GM10266 (cell line): ENCODE measurements around the gene INTS6.

ENCODE experiments used
- DNase-seq: peaks from one replicate; pipeline ENCODE4 v3.0.0; 2012; ENCODE audit errors: extremely low spot score
- CTCF ChIP-seq: IDR thresholded peaks from 2 replicates; pipeline ENCODE4 v1.5.1; 2012; ENCODE audit warnings: mild to moderate bottlenecking, low read depth; ENCODE audit not compliant: control insufficient read depth, insufficient read depth; ENCODE audit errors: missing control alignments

Gene INTS6

DNA sequence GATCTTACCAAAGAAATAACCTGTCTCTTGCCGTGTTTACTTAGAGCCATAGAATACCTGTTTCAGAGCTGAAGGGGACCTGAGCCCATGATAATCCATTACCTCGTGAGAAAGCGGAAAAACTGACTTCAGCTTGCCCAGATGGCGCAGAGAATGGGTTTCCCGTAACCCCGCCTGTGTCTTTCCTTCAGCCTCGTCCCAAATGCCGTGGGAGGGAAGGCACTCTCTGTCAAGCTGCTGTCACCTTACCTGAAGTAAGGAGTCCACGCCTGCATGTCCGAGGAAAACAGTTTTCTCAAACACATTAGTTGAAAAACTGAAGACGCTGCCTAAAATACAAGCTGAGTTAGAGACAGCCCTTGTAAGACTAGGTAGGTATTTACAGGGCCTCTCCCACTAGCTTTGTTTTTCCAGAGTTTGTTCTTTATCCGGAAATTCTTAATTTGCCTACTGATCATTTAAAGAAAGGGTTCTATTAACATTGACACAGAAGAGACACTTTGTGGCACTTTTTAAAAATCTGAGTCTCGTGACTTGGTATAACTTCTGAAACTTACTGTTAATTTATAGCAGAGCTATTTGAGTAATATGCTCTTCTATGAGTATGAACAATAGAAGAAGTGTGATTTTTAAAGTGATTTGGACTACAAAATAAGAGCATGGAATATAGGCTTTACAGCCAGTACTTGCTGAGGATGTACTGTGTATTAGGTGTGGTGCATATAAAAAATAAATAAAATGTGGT is 1.3 kb upstream of the INTS6 start:
- peak; percentile 28 for DNase-seq
- TF ChIP-seq CTCF: no peak

GRCh38 chr13:51453207-51453958 is 547 bp upstream of the INTS6 start:
- DNase-seq: peak; percentile 99

GRCh38 chr13:51451467-51452360 is 1.1 kb downstream of the INTS6 start:
- peak; percentile 73 for DNase-seq
- TF ChIP-seq CTCF: no peak

More at GRCh38 chr13:51453207-51453958, 547 bp upstream of the INTS6 start:
- TF ChIP-seq CTCF: no peak

DNA sequence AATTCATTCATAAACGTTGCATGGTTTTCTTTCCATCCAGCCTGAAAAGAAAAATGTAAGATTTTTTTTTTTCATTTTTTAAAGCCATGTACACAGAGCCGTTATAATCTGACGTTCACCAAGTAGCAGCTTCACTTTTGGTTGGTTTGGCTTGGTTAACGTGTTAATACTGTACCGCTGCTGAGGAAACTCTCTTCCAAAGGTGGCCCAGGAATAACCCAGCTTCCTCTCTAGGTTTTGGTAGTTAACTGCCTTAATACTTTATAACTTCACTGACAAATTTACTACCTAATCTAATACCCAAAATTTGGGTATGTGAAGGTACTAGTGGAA is 1.7 kb downstream of the INTS6 start:
- no peak for DNase-seq
- no peak for TF ChIP-seq CTCF

GRCh38 chr13:51449018-51449417 is 3.8 kb downstream of the INTS6 start:
- DNase-seq: no peak
- TF ChIP-seq CTCF: no peak

DNA sequence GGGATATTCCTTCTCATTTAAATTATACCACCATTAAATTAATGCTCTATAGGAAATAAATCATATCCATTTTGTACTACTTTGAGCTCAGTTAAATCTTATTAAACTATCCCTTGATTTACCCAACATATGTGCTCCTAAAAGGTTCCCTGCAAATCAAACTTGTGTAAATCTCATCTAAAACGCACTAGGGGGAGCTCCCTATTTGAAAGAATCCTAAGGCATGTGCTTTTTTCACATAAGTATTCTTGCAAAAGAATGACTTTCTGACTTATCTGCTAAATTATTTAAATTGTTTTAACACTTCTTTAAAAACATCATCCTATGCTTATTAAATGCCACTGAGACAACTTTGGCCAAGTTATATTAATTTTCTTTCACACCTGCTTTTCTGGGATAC is 7.9 kb downstream of the INTS6 start:
- peak; percentile 9 for TF ChIP-seq CTCF
- DNase-seq: no peak

DNA sequence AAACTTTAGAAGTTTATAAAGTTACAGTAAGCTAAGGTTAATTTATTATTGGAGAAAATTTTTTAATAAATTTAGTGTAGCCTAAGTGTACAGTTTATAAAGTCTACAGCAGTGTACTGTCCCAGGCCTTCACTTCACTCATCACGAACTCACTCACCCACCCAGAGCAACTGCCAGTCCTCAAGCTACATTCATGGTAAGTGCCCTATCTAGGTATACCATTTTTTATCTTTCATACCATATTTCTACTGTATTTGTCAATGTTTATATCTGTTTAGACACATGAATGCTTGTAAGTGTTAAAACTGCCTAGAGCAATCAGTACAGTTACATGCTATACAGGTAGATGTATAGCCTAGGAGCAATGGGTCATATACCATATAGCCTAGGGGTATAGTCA is 12.5 kb downstream of the INTS6 start:
- TF ChIP-seq CTCF: no peak
- DNase-seq: no peak
